IPS DF 4.7 (cell line): Measurements from ENCODE around the gene LGI2.
"Not testable (repeated sequence)": the region's sequence is repeated elsewhere in the genome, so short reads cannot be mapped to it uniquely, and the experiment has no call there.

Experiments used
- DNase-seq: peaks from one replicate; pipeline ENCODE4 v3.0.0-alpha.2; 2013; ENCODE audit warnings: low spot score; ENCODE audit errors: extremely low read depth

LGI2 gene

GRCh38 chr4:25051534-25051933 is 20.8 kb upstream of the LGI2 start:
- DNase-seq, result no peak

GRCh38 chr4:25050370-25051078 is 19.8 kb upstream of the LGI2 start:
- no peak for DNase-seq

GRCh38 chr4:25043548-25043947 is 12.8 kb upstream of the LGI2 start:
- DNase-seq, result no peak

- no peak for DNase-seq
These were observed 2.8 kb upstream of the LGI2 start for GRCh38 chr4:25033526-25033925.

GRCh38 chr4:25032126-25032525 is 1.4 kb upstream of the LGI2 start:
- DNase-seq, result no peak

GRCh38 chr4:25031077-25031621 is 403 bp upstream of the LGI2 start:
- DNase-seq, result no peak

GRCh38 chr4:25029479-25030276 is 1.1 kb downstream of the LGI2 start:
- no peak for DNase-seq

GRCh38 chr4:25028851-25029250 is 1.9 kb downstream of the LGI2 start:
- DNase-seq, result no peak

GRCh38 chr4:25022766-25023165 is 8.0 kb downstream of the LGI2 start:
- DNase-seq, result no peak

GRCh38 chr4:25021216-25021615 is 9.5 kb downstream of the LGI2 start:
- DNase-seq, result no peak

GRCh38 chr4:25020236-25020635 is 10.5 kb downstream of the LGI2 start:
- DNase-seq, result no peak

GRCh38 chr4:25019501-25019900 is 11.2 kb downstream of the LGI2 start:
- DNase-seq, result no peak

GRCh38 chr4:25015012-25015411 is 15.7 kb downstream of the LGI2 start:
- no peak for DNase-seq

- not testable (repeated sequence) for DNase-seq
These were observed 16.1 kb downstream of the LGI2 start for GRCh38 chr4:25014662-25014983.

- no peak for DNase-seq
These were observed 16.7 kb downstream of the LGI2 start for GRCh38 chr4:25013756-25014661.

GRCh38 chr4:25012655-25013054 is 18.1 kb downstream of the LGI2 start:
- DNase-seq, result no peak

GRCh38 chr4:25011135-25011866 is 19.4 kb downstream of the LGI2 start:
- DNase-seq, result no peak

GRCh38 chr4:25007598-25007997 is 23.1 kb downstream of the LGI2 start:
- DNase-seq, result no peak

- no peak for DNase-seq
These were observed 28.1 kb downstream of the LGI2 start for GRCh38 chr4:25002681-25003080.

- no peak for DNase-seq
These were observed 29.2 kb downstream of the LGI2 start for GRCh38 chr4:25001509-25001908.

GRCh38 chr4:25000639-25001038 is 30.1 kb downstream of the LGI2 start:
- no peak for DNase-seq
